ENCODE measurements around the gene SLC22A2. TPM values are rescaled to one million over a fixed set of nuclear protein-coding genes. Genes with fewer than 3 reads are reported as not detected.

SLC22A2 gene
- total and polyA plus RNA-seq, 8 donors: not detected

GRCh38 chr6:160197662-160198061 is 61.0 kb downstream of the SLC22A2 start:
- no peak overlapping the region for H3K27ac ChIP-seq
- FAIRE-seq: no peak
- H3K4me3 ChIP-seq: no peak overlapping the region
- no peaks in the 10 kb centered on the region for H3K4me1 ChIP-seq
- no peak for ATAC-seq
- no peak for TF ChIP-seq CTCF (IDR thresholded peaks at IDR 0.05)
- H3K9me3 ChIP-seq: peaks cover 0 to 6% (median 0%) of the 10 kb centered on the region in 4 donors
- intact Hi-C loops (cut with DNase I): no loop called here
- no peaks in the 10 kb centered on the region for H3K27me3 ChIP-seq
- H3K36me3 ChIP-seq: no peaks in the 10 kb centered on the region
- DNase-seq: no peak

- H3K36me3 ChIP-seq: no peaks in the 10 kb centered on the region
- no peak for TF ChIP-seq CTCF (IDR thresholded peaks at IDR 0.05)
- FAIRE-seq (no peak), ATAC-seq (no peak), DNase-seq (no peak)
- no peak overlapping the region for H3K4me3 ChIP-seq
- H3K4me1 ChIP-seq: no peaks in the 10 kb centered on the region
- 51 to 67% methylated on average over 1 of the region's 1 CpG for WGBS, 2 donors
- no peak overlapping the region for H3K27ac ChIP-seq
- H3K9me3 ChIP-seq: peaks cover 0 to 6% (median 0%) of the 10 kb centered on the region in 4 donors
- H3K27me3 ChIP-seq: no peaks in the 10 kb centered on the region
- intact Hi-C loops (cut with DNase I): no loop called here
These were observed 63.8 kb downstream of the SLC22A2 start for GRCh38 chr6:160194808-160195207.

GRCh38 chr6:160192840-160193239 is 65.8 kb downstream of the SLC22A2 start:
- intact Hi-C loops (cut with DNase I): no loop called here
- ATAC-seq (no peak), FAIRE-seq (no peak), DNase-seq (no peak)
- Histone ChIP-seq H3K36me3 (no peaks in the 10 kb centered on the region), H3K4me3 (no peak overlapping the region), H3K27me3 (no peaks in the 10 kb centered on the region), H3K27ac (no peak overlapping the region), H3K9me3 (peaks cover 0 to 6% (median 0%) of the 10 kb centered on the region in 4 donors), H3K4me1 (no peaks in the 10 kb centered on the region)
- 90 to 94% methylated on average over 1 of the region's 1 CpG for WGBS, 2 donors
- TF ChIP-seq CTCF (IDR thresholded peaks at IDR 0.05): no peak

GRCh38 chr6:160190973-160191372 is 67.6 kb downstream of the SLC22A2 start:
- Histone ChIP-seq H3K27me3 (no peaks in the 10 kb centered on the region), H3K4me1 (no peaks in the 10 kb centered on the region), H3K27ac (no peak overlapping the region), H3K9me3 (peaks cover 0 to 6% (median 0%) of the 10 kb centered on the region in 4 donors), H3K36me3 (no peaks in the 10 kb centered on the region), H3K4me3 (no peak overlapping the region)
- peak in 1 of 6 donors; percentile 28 for DNase-seq
- ATAC-seq: no peak
- FAIRE-seq: no peak
- TF ChIP-seq CTCF (IDR thresholded peaks at IDR 0.05): no peak
- intact Hi-C loops (cut with DNase I): no loop called here

GRCh38 chr6:160190081-160190480 is 68.5 kb downstream of the SLC22A2 start:
- H3K27ac ChIP-seq: no peak overlapping the region
- H3K4me1 ChIP-seq: no peaks in the 10 kb centered on the region
- no peak overlapping the region for H3K4me3 ChIP-seq
- 76 to 90% methylated on average over 1 of the region's 1 CpG for WGBS, 2 donors
- FAIRE-seq: no peak
- DNase-seq: no peak
- no peak for ATAC-seq
- no peaks in the 10 kb centered on the region for H3K36me3 ChIP-seq
- H3K27me3 ChIP-seq: no peaks in the 10 kb centered on the region
- TF ChIP-seq CTCF (IDR thresholded peaks at IDR 0.05): no peak
- intact Hi-C loops (cut with DNase I): no loop called here
- H3K9me3 ChIP-seq: peaks cover 0 to 6% (median 0%) of the 10 kb centered on the region in 4 donors

Data from pancreas (tissue), 10 donors.